ENCODE data around the gene SH3TC1.
A peak's percentile ranks its signal among the peaks of the same experiment; 100 is the strongest.

SH3TC1 gene

DNA sequence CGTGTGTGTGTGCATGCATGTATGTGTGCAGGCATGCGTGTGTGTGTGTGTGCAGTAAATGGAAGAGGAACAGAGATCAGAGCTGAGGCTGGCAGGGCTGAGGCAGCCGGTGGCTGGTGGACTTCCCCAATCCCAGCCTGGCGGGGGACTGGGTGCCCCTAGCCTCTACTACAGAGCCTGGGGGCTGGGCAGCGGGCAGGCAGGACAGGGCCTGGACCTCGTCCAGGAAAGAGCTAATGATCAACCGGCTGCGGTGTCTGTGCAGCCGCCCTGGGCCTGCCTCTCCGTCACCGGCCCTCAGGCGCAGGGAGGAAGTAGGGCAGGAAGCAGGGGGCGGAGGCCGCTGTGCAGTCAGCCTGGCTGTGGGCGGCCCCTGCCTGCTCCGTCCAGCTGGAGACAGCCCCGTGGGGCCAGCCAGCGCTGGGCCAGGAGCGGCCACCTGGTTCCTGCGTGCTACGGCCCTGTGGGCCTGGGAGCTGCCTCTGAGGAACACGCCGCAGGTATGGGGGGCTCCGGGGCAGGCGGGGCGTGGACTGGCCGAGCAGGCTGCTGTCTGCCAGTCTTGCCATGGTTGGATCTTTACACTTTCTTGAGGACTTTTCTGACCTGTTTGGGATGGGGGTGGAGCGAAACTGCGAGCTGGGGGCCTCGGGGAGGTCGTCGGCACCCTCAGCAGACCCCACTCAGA lies at the start of gene SH3TC1:
Gene SH3TC1, plus strand, starts transcription at position 385 of the 688 bp plus-strand sequence. CDS start 5,905 bp downstream, outside the sequence.
- H3K9me3 ChIP-seq (ENCODE audit: low read length), result no peaks in the 10 kb centered on the region
- peak within 1 kb of the TSS; percentile 66 for H3K4me3 ChIP-seq (ENCODE audit: low read depth, low read length, poor library complexity, severe bottlenecking)
- no peaks in the 10 kb centered on the region for H3K79me2 ChIP-seq (ENCODE audit: insufficient read depth, low read length)
- H3K27me3 ChIP-seq (ENCODE audit: insufficient read depth, low read length), result no peaks in the 10 kb centered on the region
- H3K9me2 ChIP-seq (ENCODE audit: low read depth, low read length), result no peaks in the 10 kb centered on the region
- peak within 1 kb of the TSS; percentile 72 for H3K9ac ChIP-seq (ENCODE audit: low read length)
- H3K4me2 ChIP-seq (ENCODE audit: low read length), result peak within 1 kb of the TSS; percentile 79
- TF ChIP-seq, protein P1, sequence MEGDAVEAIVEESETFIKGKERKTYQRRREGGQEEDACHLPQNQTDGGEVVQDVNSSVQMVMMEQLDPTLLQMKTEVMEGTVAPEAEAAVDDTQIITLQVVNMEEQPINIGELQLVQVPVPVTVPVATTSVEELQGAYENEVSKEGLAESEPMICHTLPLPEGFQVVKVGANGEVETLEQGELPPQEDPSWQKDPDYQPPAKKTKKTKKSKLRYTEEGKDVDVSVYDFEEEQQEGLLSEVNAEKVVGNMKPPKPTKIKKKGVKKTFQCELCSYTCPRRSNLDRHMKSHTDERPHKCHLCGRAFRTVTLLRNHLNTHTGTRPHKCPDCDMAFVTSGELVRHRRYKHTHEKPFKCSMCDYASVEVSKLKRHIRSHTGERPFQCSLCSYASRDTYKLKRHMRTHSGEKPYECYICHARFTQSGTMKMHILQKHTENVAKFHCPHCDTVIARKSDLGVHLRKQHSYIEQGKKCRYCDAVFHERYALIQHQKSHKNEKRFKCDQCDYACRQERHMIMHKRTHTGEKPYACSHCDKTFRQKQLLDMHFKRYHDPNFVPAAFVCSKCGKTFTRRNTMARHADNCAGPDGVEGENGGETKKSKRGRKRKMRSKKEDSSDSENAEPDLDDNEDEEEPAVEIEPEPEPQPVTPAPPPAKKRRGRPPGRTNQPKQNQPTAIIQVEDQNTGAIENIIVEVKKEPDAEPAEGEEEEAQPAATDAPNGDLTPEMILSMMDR (IDR thresholded peaks at IDR 0.05; ENCODE audit: low read length), result no peak
- no peak for TF ChIP-seq EZH2 (IDR thresholded peaks at IDR 0.05; ENCODE audit: borderline replicate concordance, low read length)
- no peaks in the 10 kb centered on the region for H4K20me1 ChIP-seq (ENCODE audit: insufficient read depth, low read length)
- H3K4me1 ChIP-seq (ENCODE audit: insufficient read depth, low read length, severe bottlenecking), result peaks cover 51% of the 10 kb centered on the region
- H3F3A ChIP-seq (ENCODE audit: insufficient read depth, low read length), result no peaks in the 10 kb centered on the region
- H3K27ac ChIP-seq (ENCODE audit: low read depth, low read length, poor library complexity, severe bottlenecking), result peak within 1 kb of the TSS; percentile 83
- no peaks in the 10 kb centered on the region for H3K36me3 ChIP-seq (ENCODE audit: insufficient read depth, low read length)
- H2AFZ ChIP-seq (ENCODE audit: low read length), result no peak within 1 kb of the TSS

DNA sequence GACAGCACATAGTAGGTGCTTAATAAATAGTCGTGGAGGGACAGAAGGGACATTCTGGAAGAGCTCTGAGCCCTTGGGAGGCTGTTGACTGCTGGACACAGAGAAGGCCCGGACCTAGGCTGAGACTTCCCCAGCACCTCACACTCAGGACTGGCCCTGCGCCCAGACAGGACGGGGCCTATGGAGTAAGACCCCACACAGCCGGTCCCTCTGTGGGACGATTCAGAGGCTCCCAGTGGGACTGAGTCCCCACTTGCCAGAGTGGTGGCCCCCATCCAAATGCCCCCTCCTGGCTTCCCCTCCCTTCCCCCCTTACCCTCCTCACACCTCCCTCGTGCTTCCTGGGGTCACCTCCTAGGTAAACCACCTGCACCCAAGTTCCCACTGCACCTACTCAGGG lies 49.4 kb upstream of the SH3TC1 start:
- no peaks in the 10 kb centered on the region for H4K20me1 ChIP-seq (ENCODE audit: insufficient read depth, low read length)
- H3K4me1 ChIP-seq (ENCODE audit: insufficient read depth, low read length, severe bottlenecking), result peaks cover 6% of the 10 kb centered on the region
- no peak overlapping the region for H3K27ac ChIP-seq (ENCODE audit: low read depth, low read length, poor library complexity, severe bottlenecking)
- no peaks in the 10 kb centered on the region for H3F3A ChIP-seq (ENCODE audit: insufficient read depth, low read length)
- H3K9ac ChIP-seq (ENCODE audit: low read length), result no peak overlapping the region
- H3K9me3 ChIP-seq (ENCODE audit: low read length), result no peaks in the 10 kb centered on the region
- H3K27me3 ChIP-seq (ENCODE audit: insufficient read depth, low read length), result no peaks in the 10 kb centered on the region
- H3K4me3 ChIP-seq (ENCODE audit: low read depth, low read length, poor library complexity, severe bottlenecking), result no peak overlapping the region
- H2AFZ ChIP-seq (ENCODE audit: low read length), result no peak overlapping the region
- no peaks in the 10 kb centered on the region for H3K9me2 ChIP-seq (ENCODE audit: low read depth, low read length)
- H3K36me3 ChIP-seq (ENCODE audit: insufficient read depth, low read length), result no peaks in the 10 kb centered on the region; the same call in 1 of the 2 replicates
- no peak overlapping the region for H3K4me2 ChIP-seq (ENCODE audit: low read length)
- no peaks in the 10 kb centered on the region for H3K79me2 ChIP-seq (ENCODE audit: insufficient read depth, low read length)
- TF ChIP-seq, protein P1 (IDR thresholded peaks at IDR 0.05; ENCODE audit: low read length), result no peak
- no peak for TF ChIP-seq EZH2 (IDR thresholded peaks at IDR 0.05; ENCODE audit: borderline replicate concordance, low read length)

DNA sequence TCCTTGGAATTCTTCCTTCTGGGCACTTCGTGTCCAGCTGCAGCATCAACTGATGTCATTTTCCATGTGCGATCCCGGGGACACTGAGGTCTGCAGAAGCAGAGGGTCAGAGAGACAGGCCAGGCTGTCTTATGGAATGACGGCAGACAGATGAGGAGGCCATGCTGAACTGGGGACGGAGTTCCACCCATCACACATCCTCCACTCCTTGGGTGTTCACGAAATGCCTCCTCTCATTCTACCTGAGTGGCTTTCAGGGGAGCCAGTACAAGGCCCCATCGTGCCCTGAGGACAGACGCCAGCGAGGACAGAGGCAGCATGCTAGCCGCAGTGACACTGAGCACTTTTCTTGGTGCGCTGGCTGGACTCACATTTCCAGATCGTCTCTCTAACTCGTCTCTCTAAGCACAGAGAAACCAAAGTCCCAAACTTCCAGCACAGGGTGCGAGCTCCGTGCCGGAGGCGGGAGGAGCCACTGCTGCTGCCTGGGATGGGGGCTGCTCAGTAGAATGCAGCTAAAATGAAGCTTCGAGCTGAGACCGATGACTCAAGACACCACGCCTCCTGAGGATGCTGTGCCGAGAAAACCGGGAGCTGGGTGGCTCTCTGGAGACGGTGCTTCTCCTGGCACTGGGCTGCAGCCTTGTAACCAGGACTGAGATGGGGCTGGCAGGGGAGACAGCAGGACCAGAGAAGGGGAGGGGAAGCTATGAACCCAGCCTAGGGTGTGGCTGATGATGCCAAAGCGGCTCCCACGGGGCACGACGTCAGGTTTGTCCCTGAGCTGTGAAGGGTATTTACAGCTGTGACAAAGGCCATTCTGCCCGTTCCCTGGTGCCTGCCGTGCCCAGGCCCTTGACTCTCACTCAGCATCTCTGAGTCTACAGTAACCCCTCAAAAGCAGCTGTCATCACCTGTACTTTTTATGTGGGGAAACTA lies 48.7 kb upstream of the SH3TC1 start:
- Histone ChIP-seq H2AFZ (ENCODE audit: low read length) (no peak overlapping the region), H3K9ac (ENCODE audit: low read length) (no peak overlapping the region), H4K20me1 (ENCODE audit: insufficient read depth, low read length) (no peaks in the 10 kb centered on the region), H3K79me2 (ENCODE audit: insufficient read depth, low read length) (no peaks in the 10 kb centered on the region), H3K27me3 (ENCODE audit: insufficient read depth, low read length) (no peaks in the 10 kb centered on the region), H3K4me1 (ENCODE audit: insufficient read depth, low read length, severe bottlenecking) (peaks cover 6% of the 10 kb centered on the region), H3K9me2 (ENCODE audit: low read depth, low read length) (no peaks in the 10 kb centered on the region), H3F3A (ENCODE audit: insufficient read depth, low read length) (no peaks in the 10 kb centered on the region), H3K4me3 (ENCODE audit: low read depth, low read length, poor library complexity, severe bottlenecking) (no peak overlapping the region), H3K9me3 (ENCODE audit: low read length) (no peaks in the 10 kb centered on the region), H3K27ac (ENCODE audit: low read depth, low read length, poor library complexity, severe bottlenecking) (no peak overlapping the region), H3K36me3 (ENCODE audit: insufficient read depth, low read length) (no peaks in the 10 kb centered on the region; the same call in 1 of the 2 replicates), H3K4me2 (ENCODE audit: low read length) (no peak overlapping the region)
- TF ChIP-seq, protein P1 (IDR thresholded peaks at IDR 0.05; ENCODE audit: low read length), result no peak
- no peak for TF ChIP-seq EZH2 (IDR thresholded peaks at IDR 0.05; ENCODE audit: borderline replicate concordance, low read length)
